RWPE1 (cell line): ENCODE results near the gene CDC25A.

ENCODE experiments used
- CTCF ChIA-PET: fragments of 350-600 bp; sonication (Branson Sonifier 250); formaldehyde crosslinking; extraction: SDS; loops from one replicate; lab custom pipeline; 2021; lab: Yijun Ruan, JAX
- POLR2A ChIA-PET: fragments of 400-600 bp; formaldehyde crosslinking; extraction: SDS; loops from one replicate; lab custom pipeline; 2020; ENCODE audit warnings: antibody characterized with exemption; ENCODE audit not compliant: low non-redundant PET; lab: Yijun Ruan, JAX
- DNase-seq: peaks from one replicate; pipeline ENCODE4 v3.0.0; 2012; ENCODE audit warnings: low spot score
- H3K27ac ChIP-seq: fragments of 450-650 bp; 2 replicates; pipeline ENCODE4 v1.5.1; 2017
- CTCF ChIP-seq: fragments of 450-650 bp; conservative IDR thresholded peaks from 2 replicates; pipeline ENCODE4 v1.5.1; 2017; ENCODE audit warnings: low read depth, mild to moderate bottlenecking

The CDC25A gene

DNA sequence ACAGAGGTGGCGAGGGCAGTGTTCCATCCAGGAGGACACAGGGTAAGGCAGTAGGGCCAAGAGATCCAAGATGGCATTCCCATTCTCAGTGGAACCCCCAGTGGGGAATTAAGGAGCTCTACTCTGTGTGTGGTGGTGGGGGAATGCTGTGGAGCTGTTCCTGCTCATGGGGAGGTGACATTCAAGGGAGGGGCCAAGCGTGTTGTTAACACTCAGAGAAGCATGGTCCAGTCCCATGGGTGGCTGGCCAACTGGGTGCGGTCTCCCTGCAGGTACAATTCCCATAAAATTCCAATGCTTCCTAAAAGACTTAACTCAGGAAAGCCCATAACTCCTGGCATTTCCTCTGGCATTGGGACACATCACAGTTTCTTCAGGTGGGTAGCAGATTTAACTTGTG, 37.4 kb upstream of the CDC25A start:
- no peak for DNase-seq
- ChIA-PET CTCF (no interaction called here), POLR2A (no interaction called here)
- TF ChIP-seq CTCF, result no peak
- no peak overlapping the region for H3K27ac ChIP-seq

DNA sequence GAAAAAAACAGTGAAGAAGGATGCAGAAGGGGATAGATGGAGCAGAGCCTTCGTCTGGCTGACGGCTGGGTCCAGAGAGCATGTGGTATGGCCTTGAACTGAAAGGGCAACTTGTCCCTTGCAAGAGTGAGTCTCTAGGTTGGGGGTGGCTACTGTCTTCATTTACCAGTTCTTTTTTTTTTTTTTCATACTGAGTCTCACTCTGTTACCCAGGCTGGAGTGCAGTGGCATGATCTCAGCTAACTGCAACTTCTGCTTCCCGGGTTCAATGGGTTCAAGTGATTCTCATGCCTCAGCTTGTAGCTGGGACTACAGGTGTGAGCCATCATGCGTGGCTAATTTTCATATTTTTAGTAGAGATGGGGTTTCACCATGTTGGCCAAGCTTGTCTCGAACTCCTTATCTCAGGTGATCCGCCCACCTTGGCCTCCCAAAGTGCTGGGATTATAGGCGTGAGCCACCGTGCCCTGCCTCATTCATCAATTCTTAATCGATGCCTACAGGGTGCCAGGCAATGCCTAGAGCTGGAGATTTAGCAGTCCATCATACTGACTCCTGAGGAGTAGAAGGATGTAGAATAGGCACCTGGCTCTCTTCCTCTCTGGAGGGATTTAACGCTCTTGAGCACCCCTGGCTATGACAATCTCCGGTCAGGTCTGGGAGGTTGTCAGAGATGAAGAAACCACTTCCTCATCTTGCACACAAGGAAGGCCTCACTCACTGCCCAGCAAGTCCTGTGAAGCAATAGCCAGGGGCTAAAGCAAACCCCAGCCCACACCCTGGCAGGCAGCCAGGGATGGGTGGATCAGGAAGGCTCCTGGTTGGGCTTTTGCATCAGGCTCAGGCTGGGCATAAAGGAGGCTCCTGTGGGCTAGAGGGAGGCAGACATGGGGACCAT, 34.6 kb upstream of the CDC25A start, which contains the start of gene CAMP:
Gene CAMP, plus strand, starts transcription at position 880 of the 898 bp plus-strand sequence. Its CDS starts 17 bp downstream, at position 897.
- TF ChIP-seq CTCF, result no peak
- H3K27ac ChIP-seq, result peak within 1 kb of the TSS; percentile 62
- CTCF ChIA-PET, result no interaction called here
- peak; percentile 69 for DNase-seq
- POLR2A ChIA-PET, result no interaction called here

DNA sequence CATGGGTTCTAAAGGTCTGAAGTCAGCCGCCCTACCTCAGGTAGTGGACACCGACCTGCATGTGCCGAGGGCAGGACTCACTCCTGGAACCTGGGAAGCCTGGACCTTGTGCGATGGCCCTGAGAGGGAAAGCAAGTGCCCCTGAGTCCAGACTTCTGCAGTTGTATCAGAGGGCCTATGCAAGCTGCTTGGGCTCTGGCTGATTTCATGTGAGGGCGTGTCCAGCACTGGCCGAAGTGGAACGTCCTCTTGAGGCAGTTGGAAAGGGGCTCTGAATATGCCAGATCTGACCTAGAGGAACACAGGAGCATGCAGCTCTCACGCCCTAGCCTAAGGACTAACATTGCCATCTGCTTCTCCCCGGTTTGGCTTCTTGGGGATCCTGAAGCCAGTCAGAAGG, 32.5 kb upstream of the CDC25A start:
- CTCF ChIA-PET, result interaction anchor here (0.7 to 1.1 kb wide), 2 partner anchors 26 to 215 kb away, joined by 3 to 6 read pairs; no protein-coding TSS in a partner anchor
- no peak overlapping the region for H3K27ac ChIP-seq
- POLR2A ChIA-PET, result no interaction called here
- no peak for DNase-seq
- TF ChIP-seq CTCF, result no peak

DNA sequence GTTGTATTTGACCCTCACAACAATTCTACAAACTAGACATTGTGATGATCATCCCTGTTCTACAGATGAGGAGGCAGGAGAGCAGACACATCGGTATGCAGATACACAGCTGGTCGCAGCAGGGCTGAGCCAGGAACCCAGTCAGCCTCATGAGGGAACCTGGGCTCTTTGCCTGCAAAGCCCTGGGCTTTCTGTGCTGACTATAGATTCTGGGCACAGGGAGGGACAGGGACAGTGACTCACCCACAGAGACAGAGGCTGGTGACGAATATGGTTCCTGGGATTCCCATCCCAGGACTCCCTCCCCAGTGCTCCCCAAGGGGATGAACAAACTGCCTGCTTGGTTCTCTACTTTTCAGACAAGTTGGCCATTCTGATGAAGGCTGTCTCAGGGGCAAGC, 31.3 kb upstream of the CDC25A start:
- POLR2A ChIA-PET, result no interaction called here
- TF ChIP-seq CTCF, result no peak

DNA sequence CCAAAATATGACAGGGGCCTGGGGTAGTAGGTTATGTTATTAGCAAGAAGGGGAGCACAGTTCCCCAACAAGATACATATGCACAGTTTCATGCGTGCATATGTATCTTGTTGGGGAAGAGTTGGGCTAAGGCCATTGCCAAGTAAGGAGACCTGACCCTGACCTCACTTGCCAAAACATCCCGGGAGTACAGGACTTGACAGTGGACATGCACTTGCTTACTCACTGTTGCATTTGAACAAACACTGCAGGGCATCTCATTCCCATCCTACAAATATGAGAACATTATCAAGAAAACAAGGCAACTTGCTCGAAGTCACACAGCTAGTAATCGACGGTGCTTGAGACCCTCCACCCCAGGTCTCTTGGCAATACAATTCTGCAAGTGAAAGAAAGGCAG, 30.3 kb upstream of the CDC25A start:
- ChIA-PET CTCF (no interaction called here), POLR2A (no interaction called here)
- H3K27ac ChIP-seq, result no peak overlapping the region
- DNase-seq, result no peak
- TF ChIP-seq CTCF, result no peak

More for the DNA sequence above, 31.3 kb upstream of the CDC25A start:
- no peak overlapping the region for H3K27ac ChIP-seq
- CTCF ChIA-PET, result interaction anchor here (0.6 kb wide), 1 partner anchor 1209 kb away, joined by 6 read pairs; no protein-coding TSS in a partner anchor
- DNase-seq, result no peak

DNA sequence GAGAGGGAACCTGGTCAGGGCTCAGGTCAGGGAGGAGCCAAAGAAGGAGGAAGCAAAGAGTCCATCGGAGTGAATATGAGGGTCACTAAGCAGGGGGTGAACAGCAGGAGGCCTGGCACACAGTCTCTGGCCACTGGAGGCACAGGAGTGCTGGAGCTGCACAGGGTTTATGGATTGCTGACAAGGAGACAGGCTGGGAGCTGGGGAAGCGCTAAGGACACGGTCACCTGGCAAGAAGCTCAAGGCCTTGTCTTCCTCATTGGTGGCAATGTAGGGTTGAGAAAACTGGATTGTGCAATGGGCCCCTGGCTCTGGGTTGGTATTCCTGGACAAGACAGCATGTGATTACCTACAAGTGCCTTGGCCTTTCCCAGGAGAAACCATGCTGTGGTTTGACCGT, 29.2 kb upstream of the CDC25A start:
- POLR2A ChIA-PET, result no interaction called here
- no peak overlapping the region for H3K27ac ChIP-seq
- DNase-seq, result no peak
- no peak for TF ChIP-seq CTCF
- CTCF ChIA-PET, result no interaction called here
